HepG2 (cell line): Measurements from ENCODE around the gene BCL2L1. TPM values are rescaled to one million over a fixed set of nuclear protein-coding genes. Genes with fewer than 3 reads are reported as not detected.

ENCODE experiments used
- CBX5 ChIP-seq: sonication (generic); formaldehyde crosslinking; IDR thresholded peaks from 2 replicates; pipeline ENCODE4 v1.4.0; 2020; ENCODE audit warnings: missing genetic modification reagents, borderline replicate concordance
- EHMT2 ChIP-seq: fragments of 200-600 bp; sonication (generic); IDR thresholded peaks from 2 replicates; pipeline ENCODE4 v1.7.0; 2017; ENCODE audit warnings: antibody characterized with exemption, low read depth, low read length, borderline replicate concordance
- MATR3 ChIP-seq: sonication (generic); formaldehyde crosslinking; IDR thresholded peaks from 2 replicates; pipeline ENCODE4 v1.4.0; 2020; ENCODE audit warnings: missing genetic modification reagents
- MTF1 ChIP-seq: sonication (generic); formaldehyde crosslinking; IDR thresholded peaks from 2 replicates; pipeline ENCODE4 v1.5.0; 2020; ENCODE audit warnings: missing genetic modification reagents
- NFKBIZ ChIP-seq: IDR thresholded peaks from 2 replicates; pipeline ENCODE4 v1.6.1; 2018; ENCODE audit warnings: missing genetic modification reagents, missing compliant biosample characterization
- RERE ChIP-seq: IDR thresholded peaks from 2 replicates; pipeline ENCODE4 v1.6.1; 2016; ENCODE audit warnings: low read depth, missing genetic modification reagents, missing compliant biosample characterization
- REST ChIP-seq, 2 experiments: IDR thresholded peaks; 2 replicates each; pipeline ENCODE4 v1.6.1; 2011 to 2012; ENCODE audit warnings: low read length in 2 of 2, borderline replicate concordance in 1 of 2, low read depth in 1 of 2, mild to moderate bottlenecking in 1 of 2, moderate library complexity in 1 of 2
- SSRP1 ChIP-seq: IDR thresholded peaks from 2 replicates; pipeline ENCODE4 v1.6.1; 2016; ENCODE audit warnings: control low read depth
- ZC3H13 ChIP-seq: sonication (generic); formaldehyde crosslinking; IDR thresholded peaks from 2 replicates; pipeline ENCODE4 v1.8.1; 2023; ENCODE audit warnings: mild to moderate bottlenecking, missing genetic modification reagents, moderate library complexity
- ZNF205 ChIP-seq: IDR thresholded peaks from 2 replicates; pipeline ENCODE4 v1.6.1; 2018; ENCODE audit warnings: missing biosample characterization, missing genetic modification reagents
- ZNF720 ChIP-seq: sonication (generic); formaldehyde crosslinking; IDR thresholded peaks from 2 replicates; pipeline ENCODE4 v1.4.0; 2020; ENCODE audit warnings: missing genetic modification reagents
- polyA plus RNA-seq, 8 experiments: library from polyadenylated mRNA; depleted of rRNA in 3 of 8; stranded (reverse) in 7 of 8; unstranded in 1 of 8; fragments of >200 nt; fragmentation: Illumina TruSeq in 4 of 8; extraction: Trizol in 4 of 8; gene quantifications; 2 replicates each; pipeline versions ENCODE4 v1.2.1 to v1.2.3, GENCODE V29; 2011 to 2016; ENCODE audit warnings: low read depth in 4 of 8, missing spikeins in 1 of 8, mixed read lengths in 1 of 8; ENCODE audit not compliant: insufficient read depth in 1 of 8
- total RNA-seq, 5 experiments: library from RNA; depleted of rRNA; stranded (reverse); fragments of >200 nt; fragmentation: Illumina TruSeq; extraction: Trizol; gene quantifications; 2 replicates each; pipeline ENCODE4 v1.2.3, GENCODE V29; 2016; ENCODE audit warnings: low read depth in 1 of 5
- TF ChIP-seq, protein P1 (sequence below): sonication (generic); formaldehyde crosslinking; IDR thresholded peaks from 2 replicates; pipeline ENCODE4 v1.5.1; 2020; ENCODE audit warnings: mild to moderate bottlenecking, missing genetic modification reagents, borderline replicate concordance

BCL2L1 gene
- total and polyA plus RNA-seq, 2 of the 13 experiments (the other 11 are each of a cell fraction or from before 2014, with no cell fraction given), result 164 to 258 TPM

GRCh38 chr20:31723319-31724078, 831 bp upstream of the BCL2L1 start (continued):
- TF ChIP-seq, protein P1, sequence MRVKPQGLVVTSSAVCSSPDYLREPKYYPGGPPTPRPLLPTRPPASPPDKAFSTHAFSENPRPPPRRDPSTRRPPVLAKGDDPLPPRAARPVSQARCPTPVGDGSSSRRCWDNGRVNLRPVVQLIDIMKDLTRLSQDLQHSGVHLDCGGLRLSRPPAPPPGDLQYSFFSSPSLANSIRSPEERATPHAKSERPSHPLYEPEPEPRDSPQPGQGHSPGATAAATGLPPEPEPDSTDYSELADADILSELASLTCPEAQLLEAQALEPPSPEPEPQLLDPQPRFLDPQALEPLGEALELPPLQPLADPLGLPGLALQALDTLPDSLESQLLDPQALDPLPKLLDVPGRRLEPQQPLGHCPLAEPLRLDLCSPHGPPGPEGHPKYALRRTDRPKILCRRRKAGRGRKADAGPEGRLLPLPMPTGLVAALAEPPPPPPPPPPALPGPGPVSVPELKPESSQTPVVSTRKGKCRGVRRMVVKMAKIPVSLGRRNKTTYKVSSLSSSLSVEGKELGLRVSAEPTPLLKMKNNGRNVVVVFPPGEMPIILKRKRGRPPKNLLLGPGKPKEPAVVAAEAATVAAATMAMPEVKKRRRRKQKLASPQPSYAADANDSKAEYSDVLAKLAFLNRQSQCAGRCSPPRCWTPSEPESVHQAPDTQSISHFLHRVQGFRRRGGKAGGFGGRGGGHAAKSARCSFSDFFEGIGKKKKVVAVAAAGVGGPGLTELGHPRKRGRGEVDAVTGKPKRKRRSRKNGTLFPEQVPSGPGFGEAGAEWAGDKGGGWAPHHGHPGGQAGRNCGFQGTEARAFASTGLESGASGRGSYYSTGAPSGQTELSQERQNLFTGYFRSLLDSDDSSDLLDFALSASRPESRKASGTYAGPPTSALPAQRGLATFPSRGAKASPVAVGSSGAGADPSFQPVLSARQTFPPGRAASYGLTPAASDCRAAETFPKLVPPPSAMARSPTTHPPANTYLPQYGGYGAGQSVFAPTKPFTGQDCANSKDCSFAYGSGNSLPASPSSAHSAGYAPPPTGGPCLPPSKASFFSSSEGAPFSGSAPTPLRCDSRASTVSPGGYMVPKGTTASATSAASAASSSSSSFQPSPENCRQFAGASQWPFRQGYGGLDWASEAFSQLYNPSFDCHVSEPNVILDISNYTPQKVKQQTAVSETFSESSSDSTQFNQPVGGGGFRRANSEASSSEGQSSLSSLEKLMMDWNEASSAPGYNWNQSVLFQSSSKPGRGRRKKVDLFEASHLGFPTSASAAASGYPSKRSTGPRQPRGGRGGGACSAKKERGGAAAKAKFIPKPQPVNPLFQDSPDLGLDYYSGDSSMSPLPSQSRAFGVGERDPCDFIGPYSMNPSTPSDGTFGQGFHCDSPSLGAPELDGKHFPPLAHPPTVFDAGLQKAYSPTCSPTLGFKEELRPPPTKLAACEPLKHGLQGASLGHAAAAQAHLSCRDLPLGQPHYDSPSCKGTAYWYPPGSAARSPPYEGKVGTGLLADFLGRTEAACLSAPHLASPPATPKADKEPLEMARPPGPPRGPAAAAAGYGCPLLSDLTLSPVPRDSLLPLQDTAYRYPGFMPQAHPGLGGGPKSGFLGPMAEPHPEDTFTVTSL (CRISPR knock-in tag), result peak; percentile 70; the same call in 1 of the 2 replicates
- peak; percentile 62; the same call in 1 of the 2 replicates for TF ChIP-seq MTF1 (CRISPR knock-in tag)
- TF ChIP-seq REST (IDR thresholded peaks at IDR 0.05; ENCODE audit: borderline replicate concordance in 1 of 2, low read depth in 1 of 2, low read length in 2 of 2), result peak in 1 of 2 experiments; percentile 66; a peak in 1 of 4 replicates
- TF ChIP-seq EHMT2, result no peak
- peak; percentile 71 for TF ChIP-seq ZNF205 (CRISPR knock-in tag)
- TF ChIP-seq ZNF720 (CRISPR knock-in tag), result no peak
- peak; percentile 14 for TF ChIP-seq NFKBIZ (CRISPR knock-in tag)
- TF ChIP-seq SSRP1 (CRISPR knock-in tag), result no peak
- TF ChIP-seq CBX5 (CRISPR knock-in tag), result peak; percentile 83; the same call in 1 of the 2 replicates
- no peak; the same call in 1 of the 2 replicates for TF ChIP-seq ZC3H13 (CRISPR knock-in tag)
- TF ChIP-seq MATR3 (CRISPR knock-in tag), result no peak
- TF ChIP-seq RERE (CRISPR knock-in tag), result peak; percentile 7; the same call in 1 of the 2 replicates
